HUES48 (cell line): ENCODE results near the gene DMD.
"Not testable (repeated sequence)": the region's sequence is repeated elsewhere in the genome, so short reads cannot be mapped to it uniquely, and the experiment has no call there.

Source experiments
- H3K27ac ChIP-seq: one replicate; pipeline ENCODE4 v1.7.0; 2013; ENCODE audit warnings: low read depth, low read length, inconsistent platforms
- H3K27me3 ChIP-seq: 2 replicates; pipeline ENCODE4 v1.6.1; 2013; ENCODE audit warnings: mild to moderate bottlenecking, low read length; ENCODE audit not compliant: control insufficient read depth, insufficient read depth
- H3K36me3 ChIP-seq: 2 replicates; pipeline ENCODE4 v1.6.1; 2013; ENCODE audit warnings: low read length; ENCODE audit not compliant: control insufficient read depth, insufficient read depth
- H3K4me1 ChIP-seq: 2 replicates; pipeline ENCODE4 v1.6.1; 2013; ENCODE audit warnings: mild to moderate bottlenecking, low read length; ENCODE audit not compliant: control insufficient read depth, insufficient read depth
- H3K4me3 ChIP-seq: 2 replicates; pipeline ENCODE4 v1.5.1; 2013; ENCODE audit warnings: mild to moderate bottlenecking, low read depth, low read length
- H3K9ac ChIP-seq: 2 replicates; pipeline ENCODE4 v1.6.1; 2013; ENCODE audit warnings: mild to moderate bottlenecking, low read depth, low read length, moderate library complexity
- H3K9me3 ChIP-seq: 2 replicates; pipeline ENCODE4 v1.6.1; 2013; ENCODE audit warnings: low read length; ENCODE audit not compliant: control insufficient read depth, insufficient read depth

The DMD gene

GRCh38 chrX:32576885-32577284, 634.5 kb downstream of the DMD start:
- no peak overlapping the region for H3K4me3 ChIP-seq
- H3K9me3 ChIP-seq, result no peaks in the 10 kb centered on the region
- H3K27me3 ChIP-seq, result peaks cover 26% of the 10 kb centered on the region
- no peaks in the 10 kb centered on the region for H3K36me3 ChIP-seq
- H3K9ac ChIP-seq, result no peak overlapping the region
- H3K4me1 ChIP-seq, result peaks cover 6% of the 10 kb centered on the region; the same call in 1 of the 2 replicates
- no peak overlapping the region for H3K27ac ChIP-seq

DNA sequence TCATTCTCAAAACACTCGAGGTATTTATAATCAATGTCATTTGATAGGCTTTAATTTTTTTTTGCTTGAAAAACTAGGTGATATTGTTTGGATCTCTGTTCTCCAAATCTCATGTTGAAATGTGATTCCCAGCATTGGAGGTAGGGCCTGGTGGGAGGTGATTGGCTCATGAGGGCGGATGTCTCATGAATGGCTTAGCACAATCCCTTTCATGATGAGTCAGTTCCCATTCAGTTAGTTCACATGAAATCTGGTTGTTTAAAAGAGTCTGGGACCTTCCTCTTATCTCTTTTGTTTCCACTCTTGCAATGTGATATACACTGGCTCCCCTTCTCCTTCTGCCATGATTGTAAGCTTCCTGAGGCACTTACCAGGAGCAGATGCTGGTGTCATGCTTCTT, 638.7 kb downstream of the DMD start:
- Histone ChIP-seq H3K4me3 (no peak overlapping the region), H3K36me3 (no peaks in the 10 kb centered on the region), H3K4me1 (peaks cover 6% of the 10 kb centered on the region; the same call in 1 of the 2 replicates), H3K9me3 (no peaks in the 10 kb centered on the region), H3K9ac (no peak overlapping the region), H3K27ac (no peak overlapping the region), H3K27me3 (no peaks in the 10 kb centered on the region; the same call in 1 of the 2 replicates)

GRCh38 chrX:32571579-32571978, 639.8 kb downstream of the DMD start:
- H3K27ac ChIP-seq, result no peak overlapping the region
- H3K9me3 ChIP-seq, result no peaks in the 10 kb centered on the region
- no peaks in the 10 kb centered on the region for H3K4me1 ChIP-seq
- H3K27me3 ChIP-seq, result no peaks in the 10 kb centered on the region; the same call in 1 of the 2 replicates
- H3K36me3 ChIP-seq, result no peaks in the 10 kb centered on the region
- H3K9ac ChIP-seq, result no peak overlapping the region
- no peak overlapping the region for H3K4me3 ChIP-seq

DNA sequence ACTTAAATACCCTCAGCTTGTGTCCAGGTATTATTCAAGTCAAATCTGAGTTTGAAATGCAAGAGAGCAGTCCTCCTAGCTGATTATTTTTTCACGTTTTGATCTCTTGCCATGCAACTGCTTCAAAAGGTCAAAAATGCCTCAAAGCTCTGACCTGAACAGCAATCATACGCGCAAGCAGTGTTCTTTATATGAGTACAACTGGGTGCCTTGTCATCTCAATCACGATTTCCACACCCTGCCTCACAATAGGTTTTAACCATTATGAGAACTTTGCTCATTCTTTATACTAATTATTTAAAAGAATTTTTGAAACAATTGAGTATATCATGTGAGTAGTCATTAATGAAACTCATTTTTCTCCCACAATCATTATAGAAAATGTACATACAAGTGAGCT, 649.1 kb downstream of the DMD start:
- no peaks in the 10 kb centered on the region for H3K36me3 ChIP-seq

DNA sequence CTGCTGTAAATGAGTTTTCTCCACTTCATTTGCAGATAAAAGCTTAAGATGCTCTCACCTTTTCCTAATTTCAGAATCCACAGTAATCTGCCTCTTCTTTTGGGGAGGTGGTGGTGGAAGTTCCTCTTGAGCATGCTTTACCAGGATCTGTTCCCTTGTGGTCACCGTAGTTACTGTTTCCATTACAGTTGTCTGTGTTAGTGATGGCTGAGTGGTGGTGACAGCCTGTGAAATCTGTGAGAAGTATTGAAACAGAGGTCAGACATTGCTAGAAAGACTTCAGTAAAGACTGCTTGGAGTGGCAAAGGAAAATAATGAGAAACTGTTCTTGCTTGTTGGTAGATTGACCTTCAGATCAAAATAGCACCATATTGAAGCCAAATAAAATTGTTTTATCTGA, 666.2 kb downstream of the DMD start:
- no peak overlapping the region for H3K9ac ChIP-seq
- H3K4me3 ChIP-seq, result no peak overlapping the region
- no peaks in the 10 kb centered on the region for H3K27me3 ChIP-seq
- H3K9me3 ChIP-seq, result no peaks in the 10 kb centered on the region
- no peak overlapping the region for H3K27ac ChIP-seq
- H3K36me3 ChIP-seq, result no peaks in the 10 kb centered on the region
- peaks cover 3% of the 10 kb centered on the region; the same call in 1 of the 2 replicates for H3K4me1 ChIP-seq

More for the DNA sequence above, 649.1 kb downstream of the DMD start:
- Histone ChIP-seq H3K9me3 (no peaks in the 10 kb centered on the region), H3K9ac (no peak overlapping the region), H3K27ac (no peak overlapping the region), H3K4me1 (no peaks in the 10 kb centered on the region), H3K4me3 (no peak overlapping the region), H3K27me3 (no peaks in the 10 kb centered on the region)

DNA sequence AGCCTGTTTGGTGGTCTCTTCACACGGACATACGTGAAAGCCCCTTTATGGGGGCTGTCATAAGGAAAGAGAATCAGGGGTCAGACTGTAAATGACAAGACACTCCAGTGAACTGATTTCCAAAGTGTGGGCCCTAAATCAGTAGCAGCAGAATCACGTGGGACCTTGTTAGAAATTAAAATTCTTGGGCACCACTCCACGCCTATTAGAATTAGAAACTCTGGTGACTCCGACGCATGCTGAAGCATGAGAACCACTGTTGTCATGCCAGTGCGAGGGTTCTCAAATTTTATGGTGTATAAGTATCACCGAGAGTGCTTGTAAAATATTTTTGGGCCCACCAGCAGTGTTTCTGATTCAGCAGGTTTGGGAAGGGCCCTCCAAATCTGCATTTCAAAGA, 672.8 kb downstream of the DMD start:
- no peak overlapping the region for H3K4me3 ChIP-seq
- H3K9me3 ChIP-seq, result no peaks in the 10 kb centered on the region
- H3K27ac ChIP-seq, result no peak overlapping the region
- no peaks in the 10 kb centered on the region for H3K27me3 ChIP-seq
- H3K36me3 ChIP-seq, result no peaks in the 10 kb centered on the region
- H3K9ac ChIP-seq, result no peak overlapping the region
- peaks cover 29% of the 10 kb centered on the region for H3K4me1 ChIP-seq

GRCh38 chrX:32533848-32534247, 677.5 kb downstream of the DMD start:
- Histone ChIP-seq H3K4me3 (no peak overlapping the region), H3K9ac (no peak overlapping the region), H3K4me1 (peaks cover 24% of the 10 kb centered on the region), H3K27me3 (no peaks in the 10 kb centered on the region), H3K9me3 (no peaks in the 10 kb centered on the region), H3K27ac (no peak overlapping the region), H3K36me3 (no peaks in the 10 kb centered on the region)

DNA sequence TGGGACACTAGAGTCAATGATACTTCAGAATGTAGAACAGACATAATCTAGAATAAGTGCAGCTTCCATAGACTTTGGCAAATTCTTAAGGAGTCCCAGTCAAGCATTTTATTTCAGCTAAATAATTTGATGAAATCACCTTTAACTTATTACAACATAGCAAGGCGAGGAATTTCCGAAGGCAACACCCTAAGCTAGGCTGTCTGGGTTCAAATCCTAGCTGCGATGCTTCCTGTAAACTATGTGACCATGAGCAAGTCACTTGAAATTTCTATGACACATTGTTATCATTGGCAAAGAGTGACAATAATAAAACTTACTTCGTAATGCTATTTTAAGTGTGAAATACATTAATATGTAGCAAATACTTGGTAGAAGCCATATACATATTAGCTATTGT, 679.1 kb downstream of the DMD start:
- Histone ChIP-seq H3K4me3 (no peak overlapping the region), H3K4me1 (peaks cover 19% of the 10 kb centered on the region), H3K9ac (no peak overlapping the region), H3K9me3 (no peaks in the 10 kb centered on the region), H3K27me3 (no peaks in the 10 kb centered on the region), H3K36me3 (no peaks in the 10 kb centered on the region), H3K27ac (no peak overlapping the region)

DNA sequence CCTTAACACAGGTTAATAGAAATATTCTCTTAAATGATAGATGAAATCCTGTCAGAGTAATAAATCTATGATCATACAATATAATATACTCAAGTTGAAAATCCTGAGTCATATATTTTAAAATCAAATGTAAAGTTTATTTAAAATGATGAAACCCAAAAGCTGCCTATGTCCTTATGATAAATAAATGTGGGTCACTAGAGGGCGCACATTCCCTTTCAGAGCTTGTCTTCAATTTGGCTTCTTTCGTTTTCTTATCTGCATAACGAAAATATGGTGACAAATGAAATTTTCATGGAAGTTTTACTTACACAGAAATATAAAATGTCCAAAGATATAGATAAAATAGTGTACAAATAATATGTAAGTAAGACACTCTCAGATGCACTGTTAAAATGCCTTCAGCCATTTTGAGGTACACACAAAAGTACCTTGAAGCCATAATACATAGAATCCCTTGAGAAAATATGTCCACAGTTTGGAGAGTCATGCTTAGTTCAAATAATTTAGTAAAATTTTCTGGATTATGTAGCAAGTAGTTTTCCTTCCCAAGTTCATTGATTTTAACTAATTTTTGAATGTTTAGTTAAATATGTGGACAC, 680.4 kb downstream of the DMD start:
- H3K9ac ChIP-seq, result no peak overlapping the region
- H3K36me3 ChIP-seq, result no peaks in the 10 kb centered on the region
- H3K27me3 ChIP-seq, result no peaks in the 10 kb centered on the region

DNA sequence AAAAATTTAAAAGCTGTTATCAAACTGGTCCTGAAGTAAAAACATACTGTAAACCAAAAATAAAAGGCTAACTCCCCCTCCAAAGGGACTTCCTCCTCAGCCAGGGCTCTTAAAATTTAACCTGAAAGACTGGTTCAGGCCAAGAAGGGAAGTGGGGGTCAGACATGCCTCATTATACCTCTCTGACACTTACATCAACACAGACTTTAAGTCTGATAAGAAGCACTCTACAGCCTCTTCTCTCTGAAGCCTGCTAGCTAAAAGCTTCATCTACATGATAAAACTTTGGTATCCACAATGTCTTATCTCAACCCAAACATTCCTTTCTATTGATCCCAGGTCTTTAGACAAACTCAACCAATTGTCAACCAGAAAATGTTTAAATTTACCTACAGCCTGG, 682.9 kb downstream of the DMD start:
- H3K27me3 ChIP-seq, H3K9me3 ChIP-seq, H3K36me3 ChIP-seq, H3K9ac ChIP-seq, H3K4me3 ChIP-seq: not testable (repeated sequence)
- H3K4me1 ChIP-seq, result peaks cover 11% of the 10 kb centered on the region
- peak overlapping the region; percentile 50 for H3K27ac ChIP-seq

More for the DNA sequence above, 680.4 kb downstream of the DMD start:
- Histone ChIP-seq H3K9me3 (no peaks in the 10 kb centered on the region), H3K4me1 (peaks cover 19% of the 10 kb centered on the region), H3K4me3 (no peak overlapping the region), H3K27ac (no peak overlapping the region)

GRCh38 chrX:32525234-32525633, 686.1 kb downstream of the DMD start:
- no peaks in the 10 kb centered on the region for H3K27me3 ChIP-seq
- peaks cover 4% of the 10 kb centered on the region; the same call in 1 of the 2 replicates for H3K4me1 ChIP-seq
- H3K36me3 ChIP-seq, result no peaks in the 10 kb centered on the region
- H3K27ac ChIP-seq, result no peak overlapping the region
- no peak overlapping the region for H3K9ac ChIP-seq
- H3K9me3 ChIP-seq, result no peaks in the 10 kb centered on the region
- no peak overlapping the region for H3K4me3 ChIP-seq
